WTC11 (cell line): Measurements from ENCODE around the gene LRRC38.

Source experiments
- CTCF ChIP-seq: fragments of 200-600 bp; IDR thresholded peaks from 2 replicates; pipeline ENCODE4 v1.8.0; 2022; ENCODE audit warnings: antibody characterized with exemption
- MAX ChIP-seq: sonication (generic); formaldehyde crosslinking; IDR thresholded peaks from 2 replicates; pipeline ENCODE4 v1.8.0; 2022; ENCODE audit warnings: mild to moderate bottlenecking, missing genetic modification reagents
- NFYB ChIP-seq: sonication (generic); formaldehyde crosslinking; conservative IDR thresholded peaks from 2 replicates; pipeline ENCODE4 v1.8.0; 2022; ENCODE audit warnings: low read depth, missing genetic modification reagents
- USF1 ChIP-seq: sonication (generic); formaldehyde crosslinking; IDR thresholded peaks from 2 replicates; pipeline ENCODE4 v1.8.0; 2022; ENCODE audit warnings: mild to moderate bottlenecking, missing genetic modification reagents

- TF ChIP-seq CTCF (no peak), NFYB (CRISPR knock-in tag) (no peak), MAX (CRISPR knock-in tag) (no peak), USF1 (no peak)
Measured at GRCh38 chr1:13512472-13512871, 1.3 kb downstream of the LRRC38 start.
